ENCODE measurements around the gene TPPP3. TPM values are rescaled to one million over a fixed set of nuclear protein-coding genes. Genes with fewer than 3 reads are reported as not detected.

Gene TPPP3
- total RNA-seq, 1 experiment from 2014 or later = 0.95 TPM

DNA sequence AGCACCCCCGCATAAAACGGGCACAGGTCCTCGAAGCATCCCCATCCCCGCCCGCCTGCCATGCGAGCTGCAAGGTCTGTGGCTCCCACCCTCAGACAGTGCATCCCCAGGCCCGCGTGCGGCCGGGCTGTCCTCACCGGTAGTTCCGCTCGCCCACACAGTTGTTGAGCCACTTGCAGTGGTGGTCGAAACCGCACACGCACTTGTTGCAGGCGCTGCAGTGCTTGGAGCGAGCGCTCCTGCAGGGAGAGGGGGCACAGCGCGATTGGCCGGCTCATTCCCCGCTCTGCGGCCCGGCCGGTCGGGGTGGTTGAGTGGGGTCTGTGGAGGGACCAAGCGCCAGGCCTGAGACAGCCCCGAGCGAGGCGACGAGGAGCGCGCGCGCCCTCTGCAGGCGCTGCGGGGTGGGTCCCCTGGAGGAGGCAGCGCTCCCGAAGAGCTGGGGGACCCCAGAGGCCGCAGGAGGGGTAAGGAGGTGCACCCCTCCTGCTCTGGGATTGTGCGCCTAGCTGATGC is 6.0 kb upstream of the TPPP3 start:
- TF ChIP-seq TCF7L2 (IDR thresholded peaks at IDR 0.05; ENCODE audit: low read depth, low read length) = no peak
- TF ChIP-seq, protein P1, sequence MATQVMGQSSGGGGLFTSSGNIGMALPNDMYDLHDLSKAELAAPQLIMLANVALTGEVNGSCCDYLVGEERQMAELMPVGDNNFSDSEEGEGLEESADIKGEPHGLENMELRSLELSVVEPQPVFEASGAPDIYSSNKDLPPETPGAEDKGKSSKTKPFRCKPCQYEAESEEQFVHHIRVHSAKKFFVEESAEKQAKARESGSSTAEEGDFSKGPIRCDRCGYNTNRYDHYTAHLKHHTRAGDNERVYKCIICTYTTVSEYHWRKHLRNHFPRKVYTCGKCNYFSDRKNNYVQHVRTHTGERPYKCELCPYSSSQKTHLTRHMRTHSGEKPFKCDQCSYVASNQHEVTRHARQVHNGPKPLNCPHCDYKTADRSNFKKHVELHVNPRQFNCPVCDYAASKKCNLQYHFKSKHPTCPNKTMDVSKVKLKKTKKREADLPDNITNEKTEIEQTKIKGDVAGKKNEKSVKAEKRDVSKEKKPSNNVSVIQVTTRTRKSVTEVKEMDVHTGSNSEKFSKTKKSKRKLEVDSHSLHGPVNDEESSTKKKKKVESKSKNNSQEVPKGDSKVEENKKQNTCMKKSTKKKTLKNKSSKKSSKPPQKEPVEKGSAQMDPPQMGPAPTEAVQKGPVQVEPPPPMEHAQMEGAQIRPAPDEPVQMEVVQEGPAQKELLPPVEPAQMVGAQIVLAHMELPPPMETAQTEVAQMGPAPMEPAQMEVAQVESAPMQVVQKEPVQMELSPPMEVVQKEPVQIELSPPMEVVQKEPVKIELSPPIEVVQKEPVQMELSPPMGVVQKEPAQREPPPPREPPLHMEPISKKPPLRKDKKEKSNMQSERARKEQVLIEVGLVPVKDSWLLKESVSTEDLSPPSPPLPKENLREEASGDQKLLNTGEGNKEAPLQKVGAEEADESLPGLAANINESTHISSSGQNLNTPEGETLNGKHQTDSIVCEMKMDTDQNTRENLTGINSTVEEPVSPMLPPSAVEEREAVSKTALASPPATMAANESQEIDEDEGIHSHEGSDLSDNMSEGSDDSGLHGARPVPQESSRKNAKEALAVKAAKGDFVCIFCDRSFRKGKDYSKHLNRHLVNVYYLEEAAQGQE (IDR thresholded peaks at IDR 0.05; ENCODE audit: insufficient read depth in 1 of 2, low read depth in 2 of 2, low read length in 1 of 2) = no peak
- TF ChIP-seq CTCF (IDR thresholded peaks at IDR 0.05) = peak; percentile 88
- Histone ChIP-seq H3K4me1 (ENCODE audit: control insufficient read depth, insufficient read depth, low read length) (no peaks in the 10 kb centered on the region), H3K4me3 (ENCODE audit: low read depth in 2 of 2, low read length in 2 of 2) (no peak overlapping the region), H3K9me3 (ENCODE audit: control insufficient read depth, insufficient read depth, low read depth, low read length) (no peaks in the 10 kb centered on the region), H3K36me3 (ENCODE audit: control insufficient read depth, insufficient read depth, low read length) (no peaks in the 10 kb centered on the region), H3K27ac (ENCODE audit: low read length) (no peak overlapping the region), H3K27me3 (ENCODE audit: control insufficient read depth, insufficient read depth, low read length) (no peaks in the 10 kb centered on the region)
- CTCF ChIA-PET = interaction anchor here (0.6 to 1.2 kb wide), 5 partner anchors 9 to 139 kb away, joined by 3 read pairs; no protein-coding TSS in a partner anchor
- POLR2A ChIA-PET = interaction anchor here (0.7 kb wide), 1 partner anchor 76 kb away, joined by 3 read pairs; no protein-coding TSS in a partner anchor
- intact Hi-C loops (cut with micrococcal nuclease; ENCODE audit: unreplicated experiment) = no loop called here
- BruUV-seq (replicated peaks) = no TSS peak
- ATAC-seq = peak; percentile 80
- in situ Hi-C loops (cut with HindIII; ENCODE audit: low pct_unique_long_range_greater_than_20kb, low sequenced_read_pairs) = no loop called here
- no peak for DNase-seq (ENCODE audit: low read depth, low spot score)

DNA sequence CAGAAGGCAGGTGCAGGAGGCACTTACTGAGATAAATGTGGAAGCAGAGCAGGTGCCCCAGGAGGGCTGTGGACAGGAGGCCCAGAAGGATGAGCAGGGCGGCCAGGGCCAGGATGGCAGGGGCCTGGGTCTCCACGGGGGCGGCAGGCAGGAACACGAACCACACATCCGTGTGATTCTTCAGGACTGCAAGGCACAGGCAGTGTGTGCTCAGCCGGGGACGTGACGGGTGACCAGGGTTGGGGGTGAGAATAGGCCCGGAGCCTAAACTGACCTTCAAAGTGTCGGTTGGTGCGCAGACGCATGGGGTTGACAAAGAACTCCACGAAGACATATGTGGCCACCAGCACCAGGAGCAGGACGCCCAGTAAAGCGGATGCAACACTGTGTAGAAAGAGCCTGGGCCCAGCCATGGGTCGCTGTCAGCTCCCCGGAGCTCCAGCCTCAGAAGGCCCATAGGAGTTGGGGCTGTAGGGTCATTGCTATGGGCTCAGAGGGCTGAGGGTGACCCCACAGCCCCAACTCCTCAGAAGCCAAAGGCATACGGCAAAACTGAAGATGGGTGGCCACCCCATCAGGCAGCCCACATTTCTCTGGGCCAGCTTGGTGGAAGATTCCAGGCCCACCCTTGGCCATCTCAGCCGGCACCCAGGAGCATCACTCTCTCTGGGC is 5.4 kb upstream of the TPPP3 start:
- intact Hi-C loops (cut with micrococcal nuclease; ENCODE audit: unreplicated experiment) (no loop called here), in situ Hi-C loops (cut with HindIII; ENCODE audit: low pct_unique_long_range_greater_than_20kb, low sequenced_read_pairs) (no loop called here)
- no TSS peak for BruUV-seq (replicated peaks)
- no peaks in the 10 kb centered on the region for H3K9me3 ChIP-seq (ENCODE audit: control insufficient read depth, insufficient read depth, low read depth, low read length)
- no peak overlapping the region for H3K4me3 ChIP-seq (ENCODE audit: low read depth in 2 of 2, low read length in 2 of 2)
- DNase-seq (ENCODE audit: low read depth, low spot score) (no peak), ATAC-seq (no peak)
- no peaks in the 10 kb centered on the region for H3K36me3 ChIP-seq (ENCODE audit: control insufficient read depth, insufficient read depth, low read length)
- H3K27ac ChIP-seq (ENCODE audit: low read length) = no peak overlapping the region
- POLR2A ChIA-PET = no interaction called here
- CTCF ChIA-PET = interaction anchor here (0.6 kb wide), 1 partner anchor 14 kb away, joined by 3 read pairs; no protein-coding TSS in a partner anchor
- no peaks in the 10 kb centered on the region for H3K27me3 ChIP-seq (ENCODE audit: control insufficient read depth, insufficient read depth, low read length)
- no peaks in the 10 kb centered on the region; the same call in 1 of the 2 replicates for H3K4me1 ChIP-seq (ENCODE audit: control insufficient read depth, insufficient read depth, low read length)
- TF ChIP-seq, protein P1 (IDR thresholded peaks at IDR 0.05; ENCODE audit: insufficient read depth in 1 of 2, low read depth in 2 of 2, low read length in 1 of 2) = no peak
- TF ChIP-seq POLR2AphosphoS5 (IDR thresholded peaks at IDR 0.05; ENCODE audit: low read depth, low read length) (no peak), SIN3A (IDR thresholded peaks at IDR 0.05; ENCODE audit: borderline replicate concordance, insufficient read depth, low read depth, low read length) (no peak), TCF7L2 (IDR thresholded peaks at IDR 0.05; ENCODE audit: low read depth, low read length) (no peak), CTCF (IDR thresholded peaks at IDR 0.05) (no peak)
